CD8-positive, alpha-beta memory T cell (primary cell): Measurements from ENCODE around the gene NR6A1. TPM values are rescaled to one million over a fixed set of nuclear protein-coding genes. Genes with fewer than 3 reads are reported as not detected.

Source experiments
- CTCF ChIA-PET: fragments of 350-600 bp; sonication (Branson Sonifier 250); formaldehyde crosslinking; loops from one replicate; lab custom pipeline; 2021; ENCODE audit warnings: antibody characterized with exemption; lab: Charles Lee
- POLR2A ChIA-PET: fragments of 350-600 bp; sonication (Branson Sonifier 250); formaldehyde crosslinking; loops from one replicate; lab custom pipeline; 2021; ENCODE audit warnings: antibody characterized with exemption; lab: Charles Lee
- DNase-seq, 5 donors: peaks; one replicate each; pipeline versions ENCODE4 v3.0.0 to v3.0.0-alpha.2; 2020 to 2022; ENCODE audit warnings: mixed read lengths in 1 of 5
- H3K27ac ChIP-seq: one replicate; pipeline ENCODE4 v1.7.0; 2013; ENCODE audit warnings: low read depth, mild to moderate bottlenecking, low read length, moderate library complexity
- H3K27me3 ChIP-seq: 2 replicates; pipeline ENCODE4 v1.7.0; 2013; ENCODE audit warnings: low read length, mild to moderate bottlenecking; ENCODE audit not compliant: insufficient read depth, poor library complexity, severe bottlenecking
- H3K36me3 ChIP-seq: 2 replicates; pipeline ENCODE4 v1.7.0; 2013; ENCODE audit warnings: mild to moderate bottlenecking, low read length, moderate library complexity; ENCODE audit not compliant: insufficient read depth
- H3K4me1 ChIP-seq: 2 replicates; pipeline ENCODE4 v1.7.0; 2013; ENCODE audit warnings: mild to moderate bottlenecking, low read length, moderate library complexity; ENCODE audit not compliant: insufficient read depth
- H3K4me3 ChIP-seq: 2 replicates; pipeline ENCODE4 v1.7.0; 2013; ENCODE audit warnings: mild to moderate bottlenecking, low read length
- H3K9me3 ChIP-seq: 2 replicates; pipeline ENCODE4 v1.7.0; 2013; ENCODE audit warnings: mild to moderate bottlenecking, low read length
- H3K27ac Mint-ChIP-seq, 8 donors: one replicate each; pipeline ENCODE4 v1.8.0; 2020 to 2021; ENCODE audit warnings: mixed read lengths in 8 of 8, mild to moderate bottlenecking in 6 of 8, inconsistent platforms in 3 of 8, moderate library complexity in 3 of 8
- H3K27me3 Mint-ChIP-seq, 2 donors: one replicate each; pipeline ENCODE4 v1.8.0; 2020 to 2021; ENCODE audit warnings: mixed read lengths in 2 of 2, mild to moderate bottlenecking in 1 of 2, moderate library complexity in 1 of 2
- H3K36me3 Mint-ChIP-seq, 3 donors: one replicate each; pipeline ENCODE4 v1.8.0; 2020 to 2021; ENCODE audit warnings: mixed read lengths in 3 of 3, inconsistent platforms in 1 of 3, mild to moderate bottlenecking in 1 of 3
- H3K4me1 Mint-ChIP-seq, 3 donors: one replicate each; pipeline ENCODE4 v1.8.0; 2020 to 2021; ENCODE audit warnings: mixed read lengths in 3 of 3, inconsistent platforms in 1 of 3, mild to moderate bottlenecking in 1 of 3
- H3K4me3 Mint-ChIP-seq, 7 donors: one replicate each; pipeline ENCODE4 v1.8.0; 2020 to 2021; ENCODE audit warnings: mixed read lengths in 7 of 7, mild to moderate bottlenecking in 6 of 7, moderate library complexity in 4 of 7, inconsistent platforms in 2 of 7
- H3K9me3 Mint-ChIP-seq, 5 donors: one replicate each; pipeline ENCODE4 v1.8.0; 2020 to 2022; ENCODE audit warnings: mixed read lengths in 5 of 5, mild to moderate bottlenecking in 3 of 5, moderate library complexity in 2 of 5, inconsistent platforms in 1 of 5
- polyA plus RNA-seq: library from polyadenylated mRNA; unstranded; fragments of 300-500 nt; fragmentation: Illumina TruSeq; gene quantifications from one replicate; pipeline ENCODE4 v1.2.3, GENCODE V29; 2021
- total RNA-seq, 2 experiments: library from RNA; stranded (reverse); gene quantifications; one replicate each; pipeline ENCODE4 v1.2.3, GENCODE V29; 2021

Gene NR6A1
- total and polyA plus RNA-seq, 3 experiments from 2014 or later = 2.4 to 3.0 TPM; not detected in 1

DNA sequence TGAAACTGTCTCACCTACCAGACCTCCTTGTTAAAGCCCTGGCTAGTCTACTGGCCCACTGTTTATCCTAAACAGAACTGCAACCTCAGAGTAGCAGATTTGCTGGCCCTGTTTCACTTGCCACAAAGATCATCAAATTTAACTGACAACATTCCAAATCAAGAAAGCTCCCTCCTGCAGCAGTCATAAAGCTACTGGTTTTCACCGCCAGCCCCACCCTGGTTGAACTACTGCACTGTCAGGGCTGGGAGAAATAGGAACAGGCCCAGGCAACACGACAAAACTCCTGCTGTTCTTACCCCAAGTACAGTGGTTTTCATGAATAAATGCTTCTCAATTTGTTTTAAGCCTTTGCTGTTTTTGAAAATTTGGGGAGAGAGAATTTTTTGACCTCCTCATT is 63.0 kb downstream of the NR6A1 start:
- no peaks in the 10 kb centered on the region for H3K4me1 Mint-ChIP-seq
- POLR2A ChIA-PET = no interaction called here
- no peak for DNase-seq
- no peak overlapping the region for H3K27ac Mint-ChIP-seq
- Histone ChIP-seq H3K4me1 (no peaks in the 10 kb centered on the region), H3K27me3 (peaks cover 5% of the 10 kb centered on the region), H3K9me3 (no peaks in the 10 kb centered on the region), H3K4me3 (no peak overlapping the region), H3K27ac (no peak overlapping the region), H3K36me3 (no peaks in the 10 kb centered on the region)
- H3K36me3 Mint-ChIP-seq = no peaks in the 10 kb centered on the region
- CTCF ChIA-PET = no interaction called here
- no peak overlapping the region for H3K4me3 Mint-ChIP-seq
- H3K9me3 Mint-ChIP-seq = peaks cover 0 to 2% (median 0%) of the 10 kb centered on the region in 5 donors
- H3K27me3 Mint-ChIP-seq = peaks cover 16 to 34% of the 10 kb centered on the region in 2 donors

DNA sequence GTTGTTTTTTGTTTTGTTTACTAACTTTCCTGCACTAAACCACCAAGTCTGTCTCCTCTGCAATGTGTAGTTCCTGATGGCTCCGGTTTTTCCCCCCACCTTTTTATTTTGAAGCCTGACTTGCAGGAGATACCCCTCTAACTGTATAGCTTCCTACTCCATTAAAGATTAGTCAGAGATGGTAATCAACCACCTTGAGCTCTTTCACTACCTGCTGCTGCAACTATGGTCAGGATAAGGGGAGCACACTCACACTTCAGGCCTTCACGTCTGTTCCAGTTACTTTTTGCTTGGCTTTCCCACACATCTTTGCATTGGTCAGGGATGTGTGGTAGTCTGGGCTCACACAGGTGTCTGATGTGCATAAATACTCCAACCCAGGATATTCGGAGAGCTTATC is 63.4 kb downstream of the NR6A1 start:
- no peaks in the 10 kb centered on the region for H3K36me3 Mint-ChIP-seq
- H3K9me3 Mint-ChIP-seq = peaks cover 0 to 2% (median 0%) of the 10 kb centered on the region in 5 donors
- no peaks in the 10 kb centered on the region for H3K4me1 ChIP-seq
- no peak overlapping the region for H3K27ac ChIP-seq
- no peaks in the 10 kb centered on the region for H3K36me3 ChIP-seq
- H3K4me1 Mint-ChIP-seq = no peaks in the 10 kb centered on the region
- no peak overlapping the region for H3K27ac Mint-ChIP-seq
- ChIA-PET POLR2A (no interaction called here), CTCF (no interaction called here)
- H3K4me3 Mint-ChIP-seq = no peak overlapping the region
- no peak for DNase-seq
- H3K4me3 ChIP-seq = no peak overlapping the region
- H3K27me3 ChIP-seq = peaks cover 5% of the 10 kb centered on the region
- H3K9me3 ChIP-seq = no peaks in the 10 kb centered on the region
- peaks cover 14 to 34% of the 10 kb centered on the region in 2 donors for H3K27me3 Mint-ChIP-seq

DNA sequence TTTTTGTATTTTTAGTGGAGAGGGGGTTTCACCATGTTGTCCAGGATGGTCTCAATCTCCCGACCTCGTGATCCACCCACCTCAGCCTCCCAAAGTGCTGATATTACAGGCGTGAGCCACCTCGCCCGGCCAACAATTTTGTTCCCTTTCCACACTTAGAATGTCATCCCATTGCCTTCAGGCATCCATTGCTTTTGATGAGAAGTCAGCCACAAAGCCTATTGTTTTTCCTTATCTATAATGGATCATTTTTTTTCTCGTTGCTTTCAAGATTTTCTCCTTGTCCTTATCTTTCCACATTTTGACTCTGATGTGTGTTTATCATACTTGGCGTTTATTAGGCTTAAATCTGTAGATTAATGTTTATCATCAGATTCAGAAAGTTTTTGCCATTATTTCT is 64.4 kb downstream of the NR6A1 start:
- no peaks in the 10 kb centered on the region for H3K36me3 Mint-ChIP-seq
- ChIA-PET POLR2A (no interaction called here), CTCF (no interaction called here)
- no peak overlapping the region for H3K4me3 ChIP-seq
- no peaks in the 10 kb centered on the region for H3K9me3 ChIP-seq
- no peak for DNase-seq
- peaks cover 0 to 2% (median 0%) of the 10 kb centered on the region in 5 donors for H3K9me3 Mint-ChIP-seq
- H3K36me3 ChIP-seq = no peaks in the 10 kb centered on the region
- no peak overlapping the region for H3K27ac ChIP-seq
- H3K27me3 ChIP-seq = peaks cover 5% of the 10 kb centered on the region
- H3K4me1 Mint-ChIP-seq = no peaks in the 10 kb centered on the region
- no peak overlapping the region for H3K27ac Mint-ChIP-seq
- H3K4me3 Mint-ChIP-seq = no peak overlapping the region
- H3K4me1 ChIP-seq = no peaks in the 10 kb centered on the region
- H3K27me3 Mint-ChIP-seq = peaks cover 14 to 29% of the 10 kb centered on the region in 2 donors

DNA sequence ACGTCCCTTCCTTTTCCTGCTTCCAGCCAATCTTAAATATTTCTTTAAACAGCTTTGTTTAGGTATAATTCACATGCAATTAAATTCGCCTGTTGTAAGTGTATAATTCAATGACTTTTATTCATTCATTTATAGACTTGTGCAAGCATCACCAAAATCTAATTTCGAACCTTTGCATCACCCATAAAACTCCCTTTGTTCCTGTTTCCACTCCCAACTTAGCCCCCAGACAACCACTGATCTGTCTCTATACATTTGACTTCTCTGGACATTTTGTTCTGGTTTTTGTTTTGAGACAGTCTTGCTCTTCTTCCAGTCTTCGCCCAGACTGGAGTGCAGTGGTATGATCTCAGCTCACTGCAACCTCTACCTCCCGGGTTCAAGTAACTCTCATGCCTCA is 71.5 kb downstream of the NR6A1 start:
- CTCF ChIA-PET = no interaction called here

DNA sequence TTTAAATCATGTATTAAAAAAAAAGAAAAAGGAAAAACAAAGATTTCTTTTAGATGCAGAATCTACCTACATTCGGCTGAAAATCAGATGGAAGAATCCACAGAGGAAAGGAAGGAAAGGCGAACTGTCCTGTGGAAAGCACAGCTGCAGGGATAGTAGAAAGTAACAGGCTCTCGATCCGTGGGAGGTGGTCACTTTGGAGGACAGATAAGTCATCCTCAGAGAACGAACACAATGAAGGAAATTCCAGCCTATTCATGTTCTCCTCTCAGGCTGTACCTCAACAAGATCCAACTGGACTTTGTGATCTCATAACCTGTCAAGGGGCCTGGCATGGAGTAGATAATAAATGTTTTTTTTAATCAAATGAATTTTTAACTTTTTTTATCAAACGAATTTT is 72.8 kb downstream of the NR6A1 start:
- Mint-ChIP-seq H3K27ac (no peak overlapping the region), H3K4me3 (no peak overlapping the region), H3K4me1 (no peaks in the 10 kb centered on the region), H3K36me3 (no peaks in the 10 kb centered on the region), H3K9me3 (peaks cover 0 to 1% (median 0%) of the 10 kb centered on the region in 5 donors), H3K27me3 (peaks cover 0 to under 1% of the 10 kb centered on the region in 2 donors)
- H3K9me3 ChIP-seq = no peaks in the 10 kb centered on the region
- ChIA-PET CTCF (interaction anchor here (1.6 kb wide), 1 partner anchor 14 kb away, joined by 5 read pairs; no protein-coding TSS in a partner anchor), POLR2A (no interaction called here)
- H3K27me3 ChIP-seq = no peaks in the 10 kb centered on the region
- no peak overlapping the region for H3K27ac ChIP-seq
- no peak for DNase-seq
- H3K36me3 ChIP-seq = no peaks in the 10 kb centered on the region
- no peaks in the 10 kb centered on the region for H3K4me1 ChIP-seq
- H3K4me3 ChIP-seq = no peak overlapping the region

More for the DNA sequence above, 71.5 kb downstream of the NR6A1 start:
- Histone ChIP-seq H3K36me3 (no peaks in the 10 kb centered on the region), H3K4me1 (no peaks in the 10 kb centered on the region), H3K9me3 (no peaks in the 10 kb centered on the region), H3K4me3 (no peak overlapping the region), H3K27ac (no peak overlapping the region), H3K27me3 (no peaks in the 10 kb centered on the region)
- Mint-ChIP-seq H3K9me3 (peaks cover 0 to 2% (median 0%) of the 10 kb centered on the region in 5 donors), H3K4me1 (no peaks in the 10 kb centered on the region), H3K36me3 (no peaks in the 10 kb centered on the region), H3K4me3 (no peak overlapping the region), H3K27ac (no peak overlapping the region), H3K27me3 (no peaks in the 10 kb centered on the region)
- POLR2A ChIA-PET = no interaction called here
- no peak for DNase-seq

DNA sequence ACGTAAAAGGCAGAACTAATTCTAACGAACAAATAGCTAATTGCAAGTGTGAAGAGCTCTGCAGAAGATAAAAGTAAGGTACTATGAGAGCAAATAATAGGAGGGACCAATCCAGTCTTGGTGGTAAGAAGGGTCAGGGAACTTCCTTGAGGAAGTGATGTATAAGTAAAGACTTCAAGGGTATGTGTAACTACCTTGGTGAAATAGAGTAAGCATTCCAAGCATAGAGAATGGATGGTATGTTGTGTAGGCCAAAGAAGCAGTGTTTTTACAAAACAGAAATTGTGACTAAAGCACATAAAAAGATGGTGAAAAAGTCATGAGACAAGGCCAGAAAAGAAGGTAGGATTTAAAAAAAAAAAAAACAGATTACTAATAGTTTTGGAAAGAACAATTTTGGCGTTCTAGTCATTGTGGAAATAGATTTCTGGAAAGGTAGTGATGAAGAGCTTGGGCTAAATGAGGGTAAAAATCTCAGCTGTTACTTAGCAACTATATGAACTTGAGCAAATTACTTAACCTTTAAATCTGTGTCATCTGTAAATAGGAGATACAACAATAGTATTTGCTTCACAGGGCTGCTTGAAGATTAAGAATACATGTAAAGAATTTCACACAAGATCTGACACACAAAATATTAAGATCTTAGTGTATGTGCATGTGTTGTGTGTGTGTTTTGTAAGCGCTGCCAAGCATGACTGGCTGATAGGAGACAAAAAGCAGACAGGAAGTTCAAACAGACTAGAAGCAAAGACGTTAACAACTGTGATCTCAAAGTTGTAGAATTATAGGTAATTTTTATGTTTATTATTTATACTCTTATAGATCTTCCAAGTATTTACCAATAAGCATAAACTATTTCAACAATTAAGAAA is 73.5 kb downstream of the NR6A1 start:
- H3K4me1 ChIP-seq = no peaks in the 10 kb centered on the region

DNA sequence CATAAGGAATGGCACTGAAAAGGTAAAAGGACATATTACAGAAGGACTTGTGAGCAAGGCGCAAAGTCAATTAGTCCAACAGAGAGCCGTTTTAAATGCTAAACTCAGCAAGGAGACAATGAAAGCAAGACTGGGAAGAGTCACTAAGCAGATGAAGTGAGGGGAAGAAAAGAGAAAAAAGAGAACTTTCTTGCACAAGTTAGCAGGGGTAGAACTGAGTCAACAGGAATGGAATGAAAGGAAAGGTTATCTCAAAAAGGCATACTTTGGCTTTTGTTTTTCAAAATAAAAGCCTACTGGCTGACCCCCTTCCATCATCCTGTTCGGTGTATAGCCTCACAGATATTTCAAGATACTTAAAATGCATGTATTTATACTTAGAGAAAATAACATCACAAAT is 75.0 kb downstream of the NR6A1 start:
- H3K9me3 Mint-ChIP-seq = no peaks in the 10 kb centered on the region
- Histone ChIP-seq H3K36me3 (no peaks in the 10 kb centered on the region), H3K9me3 (no peaks in the 10 kb centered on the region), H3K27me3 (no peaks in the 10 kb centered on the region), H3K4me1 (no peaks in the 10 kb centered on the region), H3K27ac (no peak overlapping the region), H3K4me3 (no peak overlapping the region)
- peaks cover 2 to 7% of the 10 kb centered on the region in 2 donors for H3K27me3 Mint-ChIP-seq
- no peak overlapping the region for H3K4me3 Mint-ChIP-seq
- no peaks in the 10 kb centered on the region for H3K4me1 Mint-ChIP-seq
- ChIA-PET CTCF (no interaction called here), POLR2A (no interaction called here)
- H3K27ac Mint-ChIP-seq = no peak overlapping the region
- H3K36me3 Mint-ChIP-seq = no peaks in the 10 kb centered on the region
- no peak for DNase-seq

More for the DNA sequence above, 73.5 kb downstream of the NR6A1 start:
- no peaks in the 10 kb centered on the region for H3K36me3 ChIP-seq
- Mint-ChIP-seq H3K27ac (peak overlapping the region in 1 of 8 donors; percentile 2), H3K36me3 (no peaks in the 10 kb centered on the region), H3K27me3 (peaks cover 0 to 2% of the 10 kb centered on the region in 2 donors), H3K9me3 (no peaks in the 10 kb centered on the region), H3K4me3 (no peak overlapping the region), H3K4me1 (no peaks in the 10 kb centered on the region)
- CTCF ChIA-PET = interaction anchor here (1.6 kb wide), 1 partner anchor 14 kb away, joined by 5 read pairs; no protein-coding TSS in a partner anchor
- no peak overlapping the region for H3K27ac ChIP-seq
- POLR2A ChIA-PET = no interaction called here
- H3K27me3 ChIP-seq = no peaks in the 10 kb centered on the region
- no peak for DNase-seq
- H3K4me3 ChIP-seq = no peak overlapping the region
- no peaks in the 10 kb centered on the region for H3K9me3 ChIP-seq

DNA sequence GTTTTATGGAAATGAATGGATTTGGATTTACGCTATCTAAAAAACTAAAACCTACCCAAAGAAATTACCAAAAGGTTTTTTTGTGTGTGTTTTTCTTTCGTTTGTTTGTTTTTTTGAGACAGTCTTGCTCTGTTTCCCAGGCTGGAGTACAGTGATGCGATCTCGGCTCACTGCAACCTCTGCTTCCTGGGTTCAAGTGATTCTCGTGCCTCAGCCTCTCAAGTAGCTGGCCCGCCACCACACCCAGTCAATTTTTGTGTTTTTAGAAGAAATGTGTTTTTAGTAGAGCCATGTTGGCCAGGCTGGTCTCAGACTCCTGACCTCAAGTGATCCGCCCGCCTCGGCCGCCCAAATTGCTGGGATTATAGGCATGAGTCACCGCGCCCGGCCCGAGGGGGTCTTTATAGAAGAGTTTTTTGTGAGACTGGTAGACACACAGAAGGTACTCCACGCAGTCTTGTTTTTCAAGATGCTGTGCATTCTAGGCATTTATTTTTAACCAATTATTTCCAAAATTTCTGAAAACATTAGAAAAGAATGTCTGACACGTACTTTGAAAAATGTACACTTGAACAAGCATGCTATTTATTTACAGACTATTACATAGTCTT is 75.7 kb downstream of the NR6A1 start:
- H3K4me3 ChIP-seq = no peak overlapping the region
- H3K27ac ChIP-seq = no peak overlapping the region
- CTCF ChIA-PET = no interaction called here
- no peaks in the 10 kb centered on the region for H3K27me3 ChIP-seq
- POLR2A ChIA-PET = no interaction called here
- Mint-ChIP-seq H3K36me3 (no peaks in the 10 kb centered on the region), H3K27me3 (peaks cover 2 to 7% of the 10 kb centered on the region in 2 donors), H3K9me3 (no peaks in the 10 kb centered on the region), H3K27ac (no peak overlapping the region), H3K4me1 (no peaks in the 10 kb centered on the region), H3K4me3 (no peak overlapping the region)
- DNase-seq = no peak
- H3K9me3 ChIP-seq = no peaks in the 10 kb centered on the region
- no peaks in the 10 kb centered on the region for H3K36me3 ChIP-seq
- no peaks in the 10 kb centered on the region for H3K4me1 ChIP-seq
